Right cardiac atrium (tissue), 5 donors: ENCODE data around the gene LBX2. TPM values are rescaled to one million over a fixed set of nuclear protein-coding genes. Genes with fewer than 3 reads are reported as not detected.

Source experiments
- polyA plus RNA-seq: library from polyadenylated mRNA; stranded (reverse); fragments of 200-250 nt; gene quantifications from one replicate; pipeline ENCODE4 v1.2.3, GENCODE V29; 2013
- total RNA-seq, 4 donors: library from RNA; stranded (reverse); fragmentation: NEBNext Ultra II Directional; extraction: Animal tissue kit (Norgen Biotek cat#: 25700); gene quantifications; one replicate each; pipeline ENCODE4 v1.2.1, GENCODE V29; 2021
- donor health status: healthy with polysubstance abuse.
- donor health status: DM: no; HTN: yes; CAD: no.
- donor health status: DM: no; HTN: no; CAD: no.
- donor health status: DM: no; HTN: yes; CAD: no; lungs with severe emphysema.
- donor health status: DM: yes; HTN: yes; CAD: no.

The LBX2 gene
- total and polyA plus RNA-seq, 5 donors: 0.51 to 1.2 (median 0.78) TPM

Other genes starting within 250 kb of the LBX2 start
- gene SLC4A5, start 156.2 kb downstream of the LBX2 start, total RNA-seq: 1 to 10 TPM in 3 of 4 donors, under 1 TPM in 1; 0.29 to 2.8 (median 1.1) TPM
- 0.79 TPM for gene SLC4A5, start 156.2 kb downstream of the LBX2 start, polyA plus RNA-seq
- gene DCTN1, start 119.3 kb downstream of the LBX2 start, total RNA-seq: 100 to 1,000 TPM; 102 to 131 (median 125) TPM
- gene DCTN1, start 119.3 kb downstream of the LBX2 start, polyA plus RNA-seq: 71.7 TPM
- gene C2orf81, start 78.0 kb downstream of the LBX2 start, total RNA-seq: 1 to 10 TPM in 3 of 4 donors, under 1 TPM in 1; 0.88 to 1.6 (median 1.1) TPM
- 1.00 TPM for gene C2orf81, start 78.0 kb downstream of the LBX2 start, polyA plus RNA-seq
- 1 to 10 TPM; 3.4 to 4.5 (median 3.5) TPM for gene WDR54, start 77.9 kb downstream of the LBX2 start, total RNA-seq
- gene WDR54, start 77.9 kb downstream of the LBX2 start, polyA plus RNA-seq: 3.4 TPM
- 10 to 100 TPM; 21.5 to 27.9 (median 25.9) TPM for gene RTKN, start 57.7 kb downstream of the LBX2 start, total RNA-seq
- gene RTKN, start 57.7 kb downstream of the LBX2 start, polyA plus RNA-seq: 16.2 TPM
- gene INO80B, start 44.5 kb downstream of the LBX2 start, total RNA-seq: 10 to 100 TPM; 19.2 to 22.9 (median 20.7) TPM
- gene INO80B, start 44.5 kb downstream of the LBX2 start, polyA plus RNA-seq: 16.8 TPM
- 10 to 100 TPM; 48.9 to 60.0 (median 56.7) TPM for gene WBP1, start 41.2 kb downstream of the LBX2 start, total RNA-seq
- 63.1 TPM for gene WBP1, start 41.2 kb downstream of the LBX2 start, polyA plus RNA-seq
- gene MOGS, start 34.2 kb downstream of the LBX2 start, total RNA-seq: 10 to 100 TPM; 23.4 to 25.1 (median 24.5) TPM
- 19.9 TPM for gene MOGS, start 34.2 kb downstream of the LBX2 start, polyA plus RNA-seq
- gene MRPL53, start 26.9 kb downstream of the LBX2 start, total RNA-seq: 100 to 1,000 TPM; 116 to 157 (median 131) TPM
- 107 TPM for gene MRPL53, start 26.9 kb downstream of the LBX2 start, polyA plus RNA-seq
- 10 to 100 TPM in 2 of 4 donors, 1 to 10 TPM in 2; 7.5 to 11.1 (median 9.4) TPM for gene CCDC142, start 16.6 kb downstream of the LBX2 start, total RNA-seq
- 5.5 TPM for gene CCDC142, start 16.6 kb downstream of the LBX2 start, polyA plus RNA-seq
- gene TTC31, start 16.5 kb downstream of the LBX2 start, total RNA-seq: 10 to 100 TPM; 11.3 to 12.3 (median 11.8) TPM
- 11.4 TPM for gene TTC31, start 16.5 kb downstream of the LBX2 start, polyA plus RNA-seq
- gene PCGF1, start 8.1 kb upstream of the LBX2 start, total RNA-seq: 10 to 100 TPM; 20.5 to 38.7 (median 25.6) TPM
- 20.9 TPM for gene PCGF1, start 8.1 kb upstream of the LBX2 start, polyA plus RNA-seq
- not detected for gene TLX2, start 14.8 kb upstream of the LBX2 start, total RNA-seq
- 0.05 TPM for gene TLX2, start 14.8 kb upstream of the LBX2 start, polyA plus RNA-seq
- gene DQX1, start 26.6 kb upstream of the LBX2 start, total RNA-seq: not detected
- gene DQX1, start 26.6 kb upstream of the LBX2 start, polyA plus RNA-seq: not detected
- 10 to 100 TPM; 52.3 to 69.6 (median 63.3) TPM for gene AUP1, start 30.1 kb upstream of the LBX2 start, total RNA-seq
- gene AUP1, start 30.1 kb upstream of the LBX2 start, polyA plus RNA-seq: 75.3 TPM
- gene HTRA2, start 30.3 kb upstream of the LBX2 start, total RNA-seq: 10 to 100 TPM; 26.3 to 31.2 (median 28.9) TPM
- 27.8 TPM for gene HTRA2, start 30.3 kb upstream of the LBX2 start, polyA plus RNA-seq
- 1 to 10 TPM; 4.3 to 8.3 (median 6.7) TPM for gene LOXL3, start 54.3 kb upstream of the LBX2 start, total RNA-seq
- 2.4 TPM for gene LOXL3, start 54.3 kb upstream of the LBX2 start, polyA plus RNA-seq
- gene DOK1, start 55.1 kb upstream of the LBX2 start, total RNA-seq: 1 to 10 TPM; 7.1 to 8.6 (median 7.5) TPM
- gene DOK1, start 55.1 kb upstream of the LBX2 start, polyA plus RNA-seq: 3.7 TPM
- gene M1AP, start 148.7 kb upstream of the LBX2 start, total RNA-seq: 1 to 10 TPM in 1 of 4 donors, under 1 TPM in 2, not detected in 1; 0.14 to 1.1 (median 0.47) TPM
- 0.07 TPM for gene M1AP, start 148.7 kb upstream of the LBX2 start, polyA plus RNA-seq
- gene SEMA4F, start 154.6 kb upstream of the LBX2 start, total RNA-seq: 1 to 10 TPM; 3.7 to 5.3 (median 4.2) TPM
- 1.7 TPM for gene SEMA4F, start 154.6 kb upstream of the LBX2 start, polyA plus RNA-seq